NCI-H524 treated with DMSO at 0.1 percent for 48 hours (cell line): Measurements from ENCODE around the gene RBM3.

Experiments used
- DNase-seq: peaks from one replicate; lab custom pipeline; 2025; lab: John Stamatoyannopoulos, UW

RBM3 gene

DNA sequence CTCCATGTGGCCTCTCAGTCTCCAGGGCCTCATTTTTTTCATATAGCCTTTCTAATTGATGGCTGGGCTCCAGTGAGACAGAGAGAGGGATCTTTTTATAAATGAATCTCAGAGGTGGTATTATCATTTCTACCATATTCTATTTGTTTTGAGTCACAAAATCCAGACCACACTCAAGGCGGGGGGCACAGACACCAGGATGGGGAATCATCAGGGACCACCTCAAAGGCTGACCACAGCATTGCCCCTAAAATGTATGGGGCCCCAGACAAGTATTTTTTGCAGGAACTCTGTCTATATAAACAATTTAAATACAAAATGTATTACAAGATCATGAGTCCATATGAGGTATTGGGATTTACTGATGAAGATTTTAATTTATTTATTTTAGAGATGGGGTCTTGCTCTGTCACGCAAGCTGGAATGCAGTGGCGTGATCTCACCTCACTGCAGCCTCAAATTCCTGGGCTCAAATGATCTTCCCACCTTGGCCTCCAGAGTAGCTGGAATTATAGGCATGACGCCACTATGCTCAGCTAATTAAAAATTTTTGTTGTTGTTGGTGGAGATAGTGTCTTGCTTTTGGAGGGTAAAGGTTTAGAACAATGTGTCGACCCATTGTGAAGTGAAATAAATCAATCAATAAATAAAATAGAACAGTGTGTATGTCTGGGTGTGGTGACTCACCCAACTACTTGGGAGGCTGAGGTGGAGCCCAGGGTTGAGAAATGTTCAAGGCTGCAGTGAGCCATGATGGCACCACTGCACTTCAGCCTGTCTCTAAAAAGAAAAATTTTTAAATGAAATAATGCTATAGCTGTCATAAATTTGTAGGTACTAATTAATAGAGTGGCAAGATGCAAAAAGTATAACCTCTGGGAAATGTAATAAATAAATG, 52.4 kb downstream of the RBM3 start:
- DNase-seq, result no peak
